GM12801 (cell line): ENCODE data around the gene TRNT1.

Experiments
- TF ChIP-seq, protein P1 (sequence below): IDR thresholded peaks from one replicate; pipeline ENCODE4 v1.5.1; 2011; ENCODE audit warnings: control low read depth; ENCODE audit not compliant: insufficient read length; ENCODE audit errors: extremely low read depth

Gene TRNT1

DNA sequence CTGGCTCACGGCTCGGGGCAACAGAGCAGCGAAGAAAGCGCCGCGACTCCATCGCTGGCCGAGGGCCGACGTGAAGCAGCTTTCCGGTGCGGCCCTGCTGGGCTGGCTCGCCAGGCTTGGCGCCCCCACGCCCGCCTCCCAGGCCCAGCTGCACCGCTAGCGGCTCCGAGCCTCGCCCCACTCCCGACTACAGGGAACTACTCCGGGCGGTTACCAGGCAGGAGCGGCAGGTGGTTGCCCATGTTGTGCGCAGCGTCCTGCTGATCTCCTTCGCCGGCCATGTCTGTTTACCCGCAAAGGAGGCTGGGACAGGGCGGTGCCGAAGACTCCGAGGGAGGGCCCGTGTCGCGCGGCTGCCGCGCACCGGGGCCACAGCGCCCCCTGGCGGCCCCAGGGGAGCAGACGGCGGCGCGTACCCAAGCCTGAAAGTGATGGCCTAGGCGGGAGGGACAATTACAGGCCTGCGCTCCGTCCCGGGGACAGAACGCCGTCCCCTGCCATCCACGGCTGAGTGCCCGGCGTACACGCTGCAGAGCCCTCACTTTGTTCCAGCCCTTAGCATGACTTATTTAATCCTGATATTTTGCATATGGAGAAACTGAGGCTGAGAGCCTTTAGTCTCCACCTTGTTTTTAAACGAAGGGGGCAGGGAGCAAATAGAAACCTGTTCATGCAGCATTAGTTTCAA, 52.8 kb downstream of the TRNT1 start, which contains the start of gene CRBN:
CRBN (minus strand) TSS at position 285 of the 688 bp plus-strand sequence; CDS start at position 281, 4 bp downstream.
- TF ChIP-seq, protein P1, sequence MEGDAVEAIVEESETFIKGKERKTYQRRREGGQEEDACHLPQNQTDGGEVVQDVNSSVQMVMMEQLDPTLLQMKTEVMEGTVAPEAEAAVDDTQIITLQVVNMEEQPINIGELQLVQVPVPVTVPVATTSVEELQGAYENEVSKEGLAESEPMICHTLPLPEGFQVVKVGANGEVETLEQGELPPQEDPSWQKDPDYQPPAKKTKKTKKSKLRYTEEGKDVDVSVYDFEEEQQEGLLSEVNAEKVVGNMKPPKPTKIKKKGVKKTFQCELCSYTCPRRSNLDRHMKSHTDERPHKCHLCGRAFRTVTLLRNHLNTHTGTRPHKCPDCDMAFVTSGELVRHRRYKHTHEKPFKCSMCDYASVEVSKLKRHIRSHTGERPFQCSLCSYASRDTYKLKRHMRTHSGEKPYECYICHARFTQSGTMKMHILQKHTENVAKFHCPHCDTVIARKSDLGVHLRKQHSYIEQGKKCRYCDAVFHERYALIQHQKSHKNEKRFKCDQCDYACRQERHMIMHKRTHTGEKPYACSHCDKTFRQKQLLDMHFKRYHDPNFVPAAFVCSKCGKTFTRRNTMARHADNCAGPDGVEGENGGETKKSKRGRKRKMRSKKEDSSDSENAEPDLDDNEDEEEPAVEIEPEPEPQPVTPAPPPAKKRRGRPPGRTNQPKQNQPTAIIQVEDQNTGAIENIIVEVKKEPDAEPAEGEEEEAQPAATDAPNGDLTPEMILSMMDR = no peak

DNA sequence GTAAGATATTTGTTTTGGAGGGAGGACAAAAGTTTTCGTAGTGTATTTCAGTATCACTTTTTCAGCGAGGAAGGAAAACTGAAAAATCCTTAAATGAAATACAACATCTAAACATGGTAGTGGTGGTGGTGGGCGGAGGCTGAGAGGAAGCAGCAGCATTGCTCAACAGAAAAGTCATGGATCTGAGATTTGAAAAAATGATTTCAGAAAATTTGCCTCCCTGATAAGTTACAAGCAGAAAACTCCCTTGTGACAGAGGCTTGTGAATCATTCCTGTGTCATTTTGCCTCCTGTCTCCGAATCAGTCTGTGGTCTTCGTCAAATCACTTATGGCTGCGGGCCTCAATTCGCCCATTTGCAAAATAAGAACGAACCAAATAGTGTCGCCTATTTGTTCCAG, 53.7 kb downstream of the TRNT1 start:
- TF ChIP-seq, protein P1 = no peak

DNA sequence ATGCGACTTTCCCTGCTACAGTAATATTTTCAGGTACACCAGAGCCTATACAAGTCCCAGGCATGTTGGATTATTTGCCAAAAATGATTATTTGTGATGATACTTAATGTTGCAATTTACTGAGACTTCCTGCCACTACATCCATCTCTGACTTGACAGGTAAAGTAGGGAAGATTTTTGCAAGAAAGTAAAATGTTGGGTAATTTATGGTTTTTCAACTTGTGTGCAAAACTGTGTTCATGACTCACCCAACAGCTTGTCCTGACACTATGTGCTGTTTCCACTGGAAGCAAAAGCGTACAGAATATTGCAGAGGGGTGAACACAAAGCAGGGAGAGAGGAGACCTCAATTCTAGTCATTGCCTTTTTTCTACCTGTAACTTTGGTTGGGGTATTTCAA, 58.1 kb downstream of the TRNT1 start:
- TF ChIP-seq, protein P1 = no peak

DNA sequence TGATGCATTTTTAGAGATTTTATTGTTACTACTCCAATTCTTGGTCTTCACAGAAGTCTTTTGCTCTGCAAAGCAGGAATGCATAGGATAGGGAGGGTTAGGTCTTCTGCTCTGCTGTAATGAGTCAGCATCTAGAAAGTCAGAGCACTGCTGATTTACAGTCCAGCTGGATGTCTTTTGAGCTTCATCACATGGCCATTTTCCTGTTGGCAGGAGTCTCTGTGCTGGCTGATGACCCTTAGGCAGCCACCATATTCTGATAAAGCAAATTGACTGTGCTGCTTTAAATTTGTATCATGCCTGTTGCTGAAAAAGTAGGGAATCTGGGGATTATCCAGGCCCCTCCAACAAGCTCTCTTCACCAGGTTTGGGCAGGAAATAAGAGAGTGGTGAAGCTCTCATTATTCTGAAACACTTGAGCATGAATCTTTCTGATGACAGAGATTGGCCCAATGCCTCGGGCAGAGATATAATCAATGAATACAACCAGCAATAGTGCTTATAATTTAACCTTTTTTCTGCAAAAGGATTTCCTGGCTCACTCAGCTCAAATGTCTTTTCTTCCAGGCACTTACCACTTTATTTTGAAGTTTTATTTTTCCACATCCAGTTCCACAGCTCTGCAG, 62.5 kb downstream of the TRNT1 start:
- TF ChIP-seq, protein P1 = no peak

DNA sequence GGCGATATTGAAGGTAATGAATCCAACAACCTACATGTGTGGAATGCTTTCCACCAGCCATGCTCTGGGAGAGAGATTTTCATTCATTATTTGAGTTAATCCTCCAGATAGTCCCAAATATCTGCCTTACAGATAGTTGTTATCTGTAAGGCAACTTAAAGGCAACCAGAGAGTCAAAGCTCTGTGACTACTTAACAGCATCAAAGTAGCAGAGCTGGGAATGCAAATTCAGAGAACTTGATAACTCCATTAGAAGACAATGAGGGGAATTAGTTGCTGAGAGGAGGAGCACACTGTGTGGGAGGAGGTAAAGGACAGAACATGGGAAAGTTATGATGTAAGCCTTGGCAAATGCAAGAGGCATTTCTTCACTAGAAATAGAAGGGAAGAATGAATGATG, 63.2 kb downstream of the TRNT1 start:
- TF ChIP-seq, protein P1 = no peak

DNA sequence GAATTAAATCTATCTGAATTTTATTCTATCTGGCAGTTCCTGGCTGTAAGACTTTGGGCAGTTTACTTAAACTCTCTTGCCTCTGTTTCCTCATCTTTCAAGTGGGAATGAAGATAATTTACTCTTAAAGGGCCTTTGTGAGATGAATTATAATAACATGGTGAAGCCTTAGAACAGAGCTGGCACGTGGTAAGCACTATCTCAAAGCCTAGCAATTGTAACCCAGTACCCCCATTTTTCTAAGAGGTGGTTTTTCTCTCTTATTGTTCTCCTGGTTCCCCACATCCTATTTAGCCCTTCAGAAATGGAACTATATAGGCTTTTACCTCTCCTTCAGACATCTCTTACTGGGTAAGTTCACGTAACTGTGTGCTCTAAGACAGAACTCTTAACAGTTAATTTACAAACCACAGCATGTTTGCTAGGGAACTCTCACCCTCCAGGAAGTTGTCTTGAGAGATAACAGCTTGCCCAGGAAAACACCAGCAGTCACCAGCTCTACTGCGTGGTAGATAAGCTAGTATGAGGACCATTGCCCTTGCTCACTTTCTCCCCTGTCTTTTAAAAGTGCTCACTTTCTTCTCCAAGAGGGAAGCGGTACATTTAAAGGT, 65.0 kb downstream of the TRNT1 start:
- TF ChIP-seq, protein P1 = no peak

DNA sequence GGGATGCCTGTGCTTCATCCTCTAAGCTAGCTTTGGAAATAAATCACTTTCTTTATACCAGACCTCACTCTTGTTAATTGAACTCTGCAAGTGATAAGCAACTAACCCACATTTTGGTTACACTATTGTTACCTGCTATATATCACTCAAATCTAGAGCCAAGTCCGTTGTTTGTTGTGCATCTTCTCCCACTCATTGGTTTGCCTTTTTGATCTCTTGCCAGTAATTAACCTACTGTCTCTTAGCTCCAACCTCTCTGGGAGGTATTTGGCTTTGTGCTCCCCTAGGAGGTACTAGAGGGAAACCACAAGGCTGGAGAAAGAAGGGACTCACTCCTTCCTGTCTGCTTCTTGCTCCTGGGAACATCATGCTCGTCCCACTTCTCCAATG, 65.5 kb downstream of the TRNT1 start:
- TF ChIP-seq, protein P1 = no peak
